Activated T-helper 1 cell treated with anti-CD3 and anti-CD28 coated beads, Interleukin-12 subunit alpha, Interleukin-12 subunit beta, Interleukin-2, Interleukin-4 antibody, amounts not matched to agents 30 ng/mL and 10 ng/mL and 1 ng/mL, durations not matched to agents 14 hours and 24 hours and 36 hours (primary cell): ENCODE measurements around the gene CENATAC. TPM values are rescaled to one million over a fixed set of nuclear protein-coding genes. Genes with fewer than 3 reads are reported as not detected.
A peak's percentile ranks its signal among the peaks of the same experiment; 100 is the strongest.

Experiments
- DNase-seq: peaks from one replicate; pipeline ENCODE4 v3.0.0; 2021; ENCODE audit warnings: low spot score
- H3K27ac Mint-ChIP-seq: one replicate; pipeline ENCODE4 v1.8.0; 2021; ENCODE audit warnings: mild to moderate bottlenecking, mixed read lengths
- H3K27me3 Mint-ChIP-seq: one replicate; pipeline ENCODE4 v1.8.0; 2022; ENCODE audit warnings: mild to moderate bottlenecking, moderate library complexity, mixed read lengths; ENCODE audit not compliant: insufficient read depth
- H3K36me3 Mint-ChIP-seq: one replicate; pipeline ENCODE4 v1.8.0; 2021; ENCODE audit warnings: low read depth, mixed read lengths
- H3K4me1 Mint-ChIP-seq: one replicate; pipeline ENCODE4 v1.8.0; 2021; ENCODE audit warnings: low read depth, mixed read lengths
- H3K4me3 Mint-ChIP-seq: one replicate; pipeline ENCODE4 v1.8.0; 2021; ENCODE audit warnings: mild to moderate bottlenecking, moderate library complexity, mixed read lengths
- H3K9me3 Mint-ChIP-seq: one replicate; pipeline ENCODE4 v1.8.0; 2021; ENCODE audit warnings: mixed read lengths
- intact Hi-C: fragments of 100-400 bp; cut with micrococcal nuclease; formaldehyde crosslinking; loops from one replicate; pipeline ENCODE4 v1.15.1; 2024
- total RNA-seq: library from RNA; stranded (reverse); gene quantifications from 2 replicates; pipeline ENCODE4 v1.2.3, GENCODE V29; 2022

CENATAC gene
- total RNA-seq, 1 donor from 2014 or later: 50.1 TPM

DNA sequence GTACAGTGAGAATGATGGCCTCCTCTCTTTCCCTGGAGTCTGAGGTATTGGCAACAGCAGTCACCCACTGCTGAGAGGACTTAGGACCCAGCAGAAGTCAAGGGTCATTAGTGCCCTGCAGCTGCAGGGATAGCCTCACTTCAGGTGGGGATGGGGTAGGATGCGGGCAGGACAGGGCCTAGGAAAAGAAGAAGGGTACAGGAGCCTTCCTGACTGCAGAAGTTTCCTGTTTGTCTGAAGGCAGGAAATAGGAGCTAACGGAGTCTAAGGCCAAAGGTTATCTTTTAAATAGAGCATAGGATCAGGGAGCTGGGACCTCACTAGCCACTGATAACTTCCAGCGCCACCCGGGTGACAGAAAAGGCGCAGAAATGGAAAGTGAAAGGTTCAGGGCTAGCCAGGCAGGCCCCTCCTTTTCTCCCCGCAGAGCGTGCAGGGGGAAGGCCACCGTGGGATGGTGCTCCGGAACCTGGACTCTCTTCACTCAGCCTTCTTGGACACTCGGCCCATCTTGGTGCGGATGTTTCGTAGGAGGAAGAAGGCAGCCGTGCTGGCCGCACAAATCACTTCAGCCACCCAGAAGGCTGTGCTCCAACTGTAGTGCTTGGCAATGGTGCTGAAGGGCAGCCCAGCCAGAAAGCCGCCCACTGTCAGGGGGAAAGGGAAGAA is 26.6 kb downstream of the CENATAC start:
- peak overlapping the region; percentile 19 for H3K27ac Mint-ChIP-seq
- intact Hi-C loops: no loop called here
- peaks cover 35% of the 10 kb centered on the region for H3K36me3 Mint-ChIP-seq
- DNase-seq: no peak
- H3K27me3 Mint-ChIP-seq: no peaks in the 10 kb centered on the region
- peaks cover 43% of the 10 kb centered on the region for H3K4me1 Mint-ChIP-seq
- H3K9me3 Mint-ChIP-seq: no peaks in the 10 kb centered on the region
- no peak overlapping the region for H3K4me3 Mint-ChIP-seq

DNA sequence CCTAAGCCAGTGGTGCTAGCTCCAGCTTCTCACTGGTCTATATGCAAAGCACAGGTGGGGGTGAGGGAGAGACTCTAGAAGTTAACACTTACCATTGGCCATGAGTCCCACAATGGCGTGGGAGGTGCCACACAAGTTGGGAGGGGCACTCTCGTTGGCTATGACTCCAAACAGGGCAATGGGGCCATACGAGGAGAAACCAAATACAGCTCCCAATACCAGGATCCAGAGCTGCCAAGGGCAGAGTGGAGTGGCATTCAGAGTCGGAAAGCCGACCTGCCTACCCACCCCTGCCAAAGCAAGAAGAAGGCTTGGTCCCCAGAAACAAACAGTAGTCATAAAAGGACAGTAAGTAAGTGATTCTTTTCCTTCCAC is 27.1 kb downstream of the CENATAC start:
- H3K27me3 Mint-ChIP-seq: no peaks in the 10 kb centered on the region
- peak overlapping the region; percentile 21 for H3K27ac Mint-ChIP-seq
- peaks cover 30% of the 10 kb centered on the region for H3K36me3 Mint-ChIP-seq
- DNase-seq: no peak
- no peak overlapping the region for H3K4me3 Mint-ChIP-seq
- peaks cover 43% of the 10 kb centered on the region for H3K4me1 Mint-ChIP-seq
- intact Hi-C loops: no loop called here
- H3K9me3 Mint-ChIP-seq: no peaks in the 10 kb centered on the region

DNA sequence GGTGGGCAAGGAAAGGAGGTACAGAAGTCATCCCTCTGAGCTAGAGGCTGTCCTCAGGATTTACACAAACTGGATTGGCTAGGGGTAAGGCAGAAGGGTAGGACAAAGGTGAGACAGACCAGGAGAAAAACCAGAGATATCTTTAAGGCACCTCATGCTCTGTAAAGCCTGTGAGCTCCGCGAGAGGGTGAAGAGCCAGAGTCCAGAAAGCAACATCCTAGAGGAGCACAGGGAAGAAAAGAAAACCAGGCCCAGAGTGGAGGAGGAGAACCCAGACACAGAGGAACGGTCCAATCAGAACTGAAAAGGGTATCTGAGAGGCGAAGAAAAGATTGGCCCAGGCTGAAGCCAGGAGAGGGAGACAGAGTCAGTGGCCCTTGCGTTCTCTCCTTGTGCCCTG is 27.6 kb downstream of the CENATAC start:
- H3K4me3 Mint-ChIP-seq: no peak overlapping the region
- no peaks in the 10 kb centered on the region for H3K9me3 Mint-ChIP-seq
- DNase-seq: no peak
- intact Hi-C loops: no loop called here
- peaks cover 40% of the 10 kb centered on the region for H3K4me1 Mint-ChIP-seq
- H3K27me3 Mint-ChIP-seq: no peaks in the 10 kb centered on the region
- H3K36me3 Mint-ChIP-seq: peaks cover 29% of the 10 kb centered on the region
- H3K27ac Mint-ChIP-seq: peak overlapping the region; percentile 21

DNA sequence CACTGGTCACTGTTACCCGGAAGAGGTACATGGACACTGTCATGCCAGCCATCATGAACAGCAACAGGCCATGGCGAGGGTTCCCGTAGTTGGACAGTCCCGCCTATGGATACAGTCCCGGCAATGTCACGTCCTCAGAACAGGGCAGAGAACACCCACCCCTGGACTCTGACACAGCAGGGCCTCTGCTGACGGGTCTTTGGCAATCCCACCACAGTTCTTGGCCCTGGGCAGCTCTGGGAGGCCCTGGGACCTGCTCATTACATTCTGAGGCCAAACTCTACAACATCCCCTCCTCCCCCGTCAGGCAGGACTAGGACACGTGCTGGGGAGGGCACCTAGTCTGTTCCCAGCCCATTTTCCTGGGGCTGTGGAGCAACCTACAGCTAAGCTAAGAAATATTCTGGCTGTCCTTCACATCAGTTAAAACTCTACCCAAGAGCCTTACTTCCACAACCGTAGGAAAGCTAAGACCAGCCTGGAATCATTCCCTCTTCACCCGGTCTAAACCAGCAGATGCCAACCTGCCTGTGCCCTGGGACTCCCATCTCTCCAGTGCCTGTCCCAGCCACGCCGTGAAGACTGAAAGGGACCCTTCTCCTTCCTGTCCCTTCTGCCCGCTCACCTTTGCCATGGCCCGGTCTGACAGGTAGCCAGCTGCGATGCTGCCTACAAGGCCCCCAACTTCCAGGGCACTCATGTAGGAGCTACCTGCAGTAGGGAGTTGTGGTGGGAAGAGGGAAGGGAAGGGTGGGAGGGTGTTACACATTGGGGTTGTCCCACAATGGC is 28.2 kb downstream of the CENATAC start:
- H3K27me3 Mint-ChIP-seq: no peaks in the 10 kb centered on the region
- peaks cover 39% of the 10 kb centered on the region for H3K4me1 Mint-ChIP-seq
- no peaks in the 10 kb centered on the region for H3K9me3 Mint-ChIP-seq
- intact Hi-C loops: no loop called here
- H3K27ac Mint-ChIP-seq: peak overlapping the region; percentile 52
- no peak for DNase-seq
- H3K4me3 Mint-ChIP-seq: no peak overlapping the region
- peaks cover 29% of the 10 kb centered on the region for H3K36me3 Mint-ChIP-seq

- H3K4me3 Mint-ChIP-seq: no peak overlapping the region
- peaks cover 23% of the 10 kb centered on the region for H3K36me3 Mint-ChIP-seq
- no peak overlapping the region for H3K27ac Mint-ChIP-seq
- no peaks in the 10 kb centered on the region for H3K9me3 Mint-ChIP-seq
- DNase-seq: no peak
- no peaks in the 10 kb centered on the region for H3K27me3 Mint-ChIP-seq
- peaks cover 32% of the 10 kb centered on the region for H3K4me1 Mint-ChIP-seq
- intact Hi-C loops: no loop called here
These were observed 29.0 kb downstream of the CENATAC start for GRCh38 chr11:119026970-119027369.

DNA sequence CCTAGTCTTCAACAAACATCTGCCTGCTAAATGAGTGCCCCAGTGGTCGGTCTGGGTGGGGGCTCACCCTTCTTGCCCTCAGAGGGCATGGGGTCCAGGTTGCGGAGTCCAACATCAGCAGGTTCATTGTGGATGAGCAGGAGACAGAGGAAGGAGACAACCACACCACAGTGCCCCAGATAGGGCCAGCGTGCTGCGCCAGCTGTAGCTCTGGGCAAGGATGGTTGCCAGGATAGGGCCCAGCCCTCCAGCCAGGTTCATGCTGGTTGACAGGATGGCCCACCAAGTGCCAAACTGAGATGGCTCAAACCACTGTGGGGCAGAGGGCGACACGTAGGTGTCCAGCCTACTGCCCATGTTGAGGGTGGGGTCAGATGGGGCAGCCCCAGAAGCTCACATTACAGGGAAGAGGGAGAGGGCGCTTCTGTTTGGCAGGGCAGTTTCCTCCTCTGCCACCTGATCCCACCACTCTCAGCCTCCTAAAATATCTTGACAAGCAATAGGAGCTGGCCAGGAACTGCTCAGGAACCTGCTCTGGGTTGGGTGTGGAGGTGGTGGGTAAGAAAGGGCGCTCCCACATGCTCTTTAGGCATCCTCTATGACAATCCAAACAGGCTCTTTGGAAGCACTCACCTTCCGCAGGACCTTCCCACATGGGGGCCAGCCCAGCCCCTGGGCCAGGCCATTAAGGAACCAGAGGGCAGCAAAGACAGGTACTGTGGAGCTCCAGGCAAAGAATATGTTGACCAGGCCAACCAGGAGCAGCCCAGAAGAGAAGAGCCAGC is 29.8 kb downstream of the CENATAC start:
- Mint-ChIP-seq H3K36me3 (peaks cover 20% of the 10 kb centered on the region), H3K27me3 (no peaks in the 10 kb centered on the region), H3K4me1 (peaks cover 32% of the 10 kb centered on the region), H3K4me3 (no peak overlapping the region), H3K9me3 (no peaks in the 10 kb centered on the region), H3K27ac (no peak overlapping the region)
- no peak for DNase-seq
- intact Hi-C loops: no loop called here

- peaks cover 15% of the 10 kb centered on the region for H3K36me3 Mint-ChIP-seq
- peak overlapping the region; percentile 31 for H3K27ac Mint-ChIP-seq
- intact Hi-C loops: no loop called here
- H3K4me3 Mint-ChIP-seq: peak overlapping the region; percentile 80
- H3K27me3 Mint-ChIP-seq: no peaks in the 10 kb centered on the region
- no peak for DNase-seq
- no peaks in the 10 kb centered on the region for H3K9me3 Mint-ChIP-seq
- H3K4me1 Mint-ChIP-seq: peaks cover 29% of the 10 kb centered on the region
These were observed 30.6 kb downstream of the CENATAC start for GRCh38 chr11:119028346-119029068.

GRCh38 chr11:119029069-119029339 is 31.1 kb downstream of the CENATAC start:
- H3K4me1 Mint-ChIP-seq: peaks cover 26% of the 10 kb centered on the region
- intact Hi-C loops: no loop called here
- H3K36me3 Mint-ChIP-seq: peaks cover 11% of the 10 kb centered on the region
- no peaks in the 10 kb centered on the region for H3K9me3 Mint-ChIP-seq
- no peak for DNase-seq
- H3K4me3 Mint-ChIP-seq: peak overlapping the region; percentile 80
- H3K27me3 Mint-ChIP-seq: no peaks in the 10 kb centered on the region
- peak overlapping the region; percentile 31 for H3K27ac Mint-ChIP-seq

DNA sequence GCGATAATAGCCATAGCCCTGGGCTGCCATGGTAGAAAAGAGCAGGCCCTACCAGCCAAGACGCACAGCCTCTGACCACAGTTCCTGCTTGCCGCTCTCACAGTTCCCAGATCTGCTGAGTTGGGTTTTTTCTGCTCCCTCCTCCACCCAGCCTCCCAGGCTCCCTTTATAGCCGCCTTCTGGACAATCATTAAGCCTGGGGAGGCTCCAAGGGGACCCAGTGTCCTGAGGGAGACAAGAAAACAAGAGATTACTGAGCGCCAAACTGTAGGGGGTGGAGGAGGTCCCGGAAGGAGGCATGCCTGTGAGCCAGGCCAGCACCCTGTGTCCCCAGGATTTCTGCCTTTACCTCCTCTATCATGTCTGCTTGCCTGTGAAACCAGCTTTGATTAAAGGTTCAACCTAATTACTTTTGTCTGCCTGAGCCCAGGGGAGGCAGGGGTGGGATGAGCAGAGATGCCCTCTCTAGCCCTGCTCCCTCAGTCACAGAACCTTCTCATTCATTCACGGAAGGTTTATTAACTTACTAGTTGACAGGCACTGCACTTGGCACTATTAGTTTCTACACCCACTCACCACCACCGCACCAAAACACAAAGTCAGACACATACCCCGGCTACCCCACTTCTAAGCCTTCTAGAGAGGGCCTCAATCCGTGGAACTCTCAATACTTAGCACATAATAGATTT is 31.5 kb downstream of the CENATAC start:
- Mint-ChIP-seq H3K4me1 (peaks cover 21% of the 10 kb centered on the region), H3K27ac (peak overlapping the region; percentile 74), H3K27me3 (no peaks in the 10 kb centered on the region), H3K9me3 (no peaks in the 10 kb centered on the region), H3K4me3 (peak overlapping the region; percentile 80), H3K36me3 (peaks cover 10% of the 10 kb centered on the region)
- intact Hi-C loops: loop anchor here (1.0 to 2.0 kb wide), 9 partner anchors 11 to 101 kb away; partner anchors contain the start of genes C2CD2L, CENATAC, HYOU1 and RPS25
- no peak for DNase-seq

- intact Hi-C loops: loop anchor here (1.0 to 2.0 kb wide), 9 partner anchors 12 to 101 kb away; partner anchors contain the start of genes C2CD2L, CENATAC, HYOU1 and RPS25
- no peaks in the 10 kb centered on the region for H3K9me3 Mint-ChIP-seq
- H3K27me3 Mint-ChIP-seq: no peaks in the 10 kb centered on the region
- H3K4me1 Mint-ChIP-seq: peaks cover 16% of the 10 kb centered on the region
- H3K36me3 Mint-ChIP-seq: peaks cover 7% of the 10 kb centered on the region
- no peak for DNase-seq
- H3K4me3 Mint-ChIP-seq: peak overlapping the region; percentile 80
- H3K27ac Mint-ChIP-seq: peak overlapping the region; percentile 74
These were observed 32.0 kb downstream of the CENATAC start for GRCh38 chr11:119030029-119030328.

DNA sequence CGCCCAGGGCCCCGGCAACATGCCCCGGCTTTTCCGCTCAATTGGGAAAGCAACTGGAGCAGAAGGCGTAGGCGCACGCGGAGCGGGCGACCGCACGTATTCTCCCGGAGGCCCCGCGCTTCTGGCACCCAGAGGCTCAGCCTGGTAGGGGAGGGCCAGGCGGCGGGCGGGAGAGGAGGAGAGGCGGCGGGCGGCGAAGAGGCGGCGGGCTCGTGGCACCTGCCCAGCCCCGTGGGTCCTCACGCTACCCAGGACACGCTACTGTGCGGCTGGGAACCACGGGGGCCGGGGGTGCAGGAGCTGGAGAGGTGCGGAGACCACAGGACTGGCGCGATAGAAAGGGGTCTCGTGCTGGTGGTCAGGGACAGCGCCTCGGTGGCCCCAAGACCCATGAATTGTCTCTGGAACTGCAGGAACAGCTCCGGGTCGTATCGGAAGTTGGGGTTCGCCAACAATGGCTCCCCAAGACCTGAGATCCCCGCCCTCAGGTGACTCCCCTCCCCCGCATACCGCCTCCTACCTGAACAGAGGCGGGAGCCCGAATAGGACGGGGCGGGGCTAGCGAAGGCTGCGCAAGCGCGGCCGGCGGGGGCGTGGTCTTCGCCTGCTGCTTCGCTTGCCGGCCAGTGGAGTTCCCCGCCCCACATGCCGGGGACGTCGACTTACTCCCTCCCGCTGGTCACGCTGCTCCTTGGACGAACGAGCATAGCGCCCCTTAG is 32.5 kb downstream of the CENATAC start, which contains the start of gene SLC37A4:
TSS of gene SLC37A4 (minus strand) at position 549 of the 719 bp plus-strand sequence.
- Mint-ChIP-seq H3K27me3 (no peaks in the 10 kb centered on the region), H3K4me3 (peak within 1 kb of the TSS; percentile 80), H3K4me1 (peaks cover 15% of the 10 kb centered on the region), H3K9me3 (no peaks in the 10 kb centered on the region), H3K27ac (peak within 1 kb of the TSS; percentile 86), H3K36me3 (peaks cover 2% of the 10 kb centered on the region)
- DNase-seq: peak; percentile 99
- intact Hi-C loops: loop anchor here (1.0 to 2.0 kb wide), 9 partner anchors 12 to 102 kb away; partner anchors contain the start of genes C2CD2L, CENATAC, HYOU1 and RPS25
